AML-193 (cell line): ENCODE measurements around the gene RMND5A.
A peak's percentile ranks its signal among the peaks of the same experiment; 100 is the strongest.
"Not testable (repeated sequence)": the region's sequence is repeated elsewhere in the genome, so short reads cannot be mapped to it uniquely, and the experiment has no call there.

Source experiments
- DNase-seq, 2 experiments: peaks; one replicate each; lab custom pipeline; 2025; lab: John Stamatoyannopoulos, UW

The RMND5A gene

GRCh38 chr2:86714579-86715173, 5.4 kb upstream of the RMND5A start:
- DNase-seq = not testable (repeated sequence)

DNA sequence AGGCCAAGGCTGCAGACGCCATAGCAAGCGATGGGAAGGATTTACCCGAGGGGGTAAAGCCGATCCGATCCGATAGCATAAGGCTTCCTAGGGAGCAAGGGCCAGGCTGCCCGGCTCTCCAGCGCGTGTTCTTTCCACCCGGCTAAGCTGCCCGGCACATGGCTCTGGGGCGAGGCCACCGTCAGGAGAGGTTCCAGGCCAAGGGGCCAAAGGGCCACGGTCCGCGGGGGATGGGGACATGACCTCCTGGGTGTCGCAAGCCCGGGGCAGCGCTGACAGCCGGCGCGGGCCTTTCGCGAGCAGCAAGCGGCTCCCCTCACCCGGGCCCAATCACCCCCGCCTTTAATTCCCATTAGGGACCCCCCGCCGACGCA, 841 bp upstream of the RMND5A start:
- not testable (repeated sequence) for DNase-seq

DNA sequence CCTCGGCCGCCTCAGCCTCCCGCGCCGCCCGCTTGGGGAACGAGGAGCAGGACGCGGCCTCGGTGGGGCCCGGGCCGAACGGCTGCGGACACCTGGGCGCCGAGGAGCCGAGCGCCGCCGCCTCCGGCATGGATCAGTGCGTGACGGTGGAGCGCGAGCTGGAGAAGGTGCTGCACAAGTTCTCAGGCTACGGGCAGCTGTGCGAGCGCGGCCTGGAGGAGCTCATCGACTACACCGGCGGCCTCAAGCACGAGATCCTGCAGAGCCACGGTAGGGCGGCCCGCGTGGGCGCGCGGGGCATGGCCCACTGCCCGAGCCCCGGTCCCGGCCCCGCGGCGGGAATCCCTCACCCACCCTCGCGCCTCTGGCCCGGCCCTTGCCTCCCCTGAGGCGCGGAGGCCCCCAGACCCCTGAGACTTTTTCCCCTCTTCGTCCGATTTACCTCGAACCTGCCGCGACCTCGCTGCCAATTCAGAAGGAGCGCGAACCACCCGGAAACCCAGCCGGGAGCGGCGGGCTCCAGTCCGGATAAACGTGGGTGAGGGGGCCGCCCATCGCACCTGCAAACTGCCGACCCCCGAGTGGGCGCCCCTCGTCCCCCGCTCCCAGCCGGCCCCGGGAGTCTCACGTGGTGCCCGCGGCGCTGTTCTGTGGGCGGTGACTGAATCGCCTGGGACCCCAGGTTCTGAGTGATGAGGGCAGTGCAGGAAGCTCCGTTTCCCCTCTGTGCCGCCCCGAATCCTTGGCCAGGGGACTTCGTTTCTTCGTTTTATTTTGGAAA, 639 bp downstream of the RMND5A start:
- not testable (repeated sequence) for DNase-seq

- DNase-seq = not testable (repeated sequence)
Observed at GRCh38 chr2:86725706-86726105, 5.6 kb downstream of the RMND5A start.

- not testable (repeated sequence) for DNase-seq
Observed at GRCh38 chr2:86732040-86732525, 12.0 kb downstream of the RMND5A start.

- DNase-seq = not testable (repeated sequence)
Observed at GRCh38 chr2:86732837-86733236, 12.7 kb downstream of the RMND5A start.

- DNase-seq = not testable (repeated sequence)
Observed at GRCh38 chr2:86733528-86733927, 13.4 kb downstream of the RMND5A start.

DNA sequence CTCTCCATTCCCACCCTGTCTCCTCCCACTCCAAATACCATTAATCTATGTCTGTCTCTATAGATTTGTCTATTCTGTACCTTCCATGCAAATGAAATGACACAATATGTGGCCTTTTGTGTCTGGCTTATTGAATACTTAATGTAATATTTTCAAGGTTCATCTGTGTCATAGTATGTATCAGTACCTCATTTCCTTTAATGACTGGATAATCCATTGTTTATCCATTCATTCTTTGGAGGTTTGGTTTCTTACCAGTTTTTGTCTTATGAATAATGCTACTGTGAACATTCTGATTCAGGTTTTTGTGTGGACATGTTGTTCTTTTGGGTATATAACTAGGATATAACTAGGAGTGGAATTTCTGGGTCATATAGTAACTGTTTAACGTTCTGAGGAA, 14.8 kb downstream of the RMND5A start:
- DNase-seq = not testable (repeated sequence)

GRCh38 chr2:86739485-86739884, 19.4 kb downstream of the RMND5A start:
- DNase-seq = not testable (repeated sequence)

DNA sequence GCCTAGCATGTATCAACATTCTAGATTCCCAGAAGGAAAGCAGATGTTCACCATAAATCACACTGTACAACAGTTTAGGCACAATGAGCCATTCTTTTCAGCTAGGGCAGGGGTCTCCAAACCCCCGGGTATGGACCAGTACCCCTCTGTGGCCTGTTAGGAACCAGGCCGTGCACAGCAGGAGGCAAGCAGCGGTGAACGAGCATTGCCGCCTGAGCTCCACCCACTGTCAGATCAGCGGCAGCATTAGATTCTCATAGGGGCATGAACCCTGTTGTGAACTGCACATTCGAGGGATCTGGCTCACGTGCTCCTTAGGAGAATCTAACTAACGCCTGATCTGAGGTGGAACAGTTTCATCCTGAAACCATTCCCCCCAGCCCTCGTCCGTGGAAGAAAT, 19.8 kb downstream of the RMND5A start:
- DNase-seq = not testable (repeated sequence)

DNA sequence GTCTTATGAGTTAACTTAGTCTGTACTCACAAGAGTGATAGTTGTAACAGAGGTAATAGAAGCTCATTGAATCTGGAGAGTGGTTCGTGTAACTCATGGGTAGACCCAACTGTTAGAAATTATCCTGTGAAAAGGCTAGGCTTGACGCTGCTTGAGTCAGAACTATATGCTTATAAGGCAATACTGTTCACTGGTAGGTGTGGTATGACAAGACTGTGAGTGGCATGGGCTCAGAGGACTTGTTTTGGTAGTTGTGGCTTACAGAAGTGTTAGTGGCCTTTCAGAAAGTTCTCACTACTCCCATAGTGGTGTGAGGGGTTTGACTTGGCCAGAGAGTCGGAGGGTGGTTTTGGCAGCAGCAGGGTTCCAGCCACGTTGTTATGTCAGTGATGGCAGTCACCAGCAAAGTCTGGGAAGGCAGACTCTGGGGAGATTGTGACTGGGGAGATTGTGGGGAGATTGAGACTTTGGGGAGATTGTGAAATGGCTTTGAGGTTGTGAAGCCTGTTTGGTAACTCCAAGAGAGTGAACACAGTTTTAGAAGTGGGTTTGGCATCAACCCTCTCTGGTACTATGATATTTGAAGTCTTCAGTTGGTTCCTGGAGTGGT, 21.9 kb downstream of the RMND5A start:
- not testable (repeated sequence) for DNase-seq

DNA sequence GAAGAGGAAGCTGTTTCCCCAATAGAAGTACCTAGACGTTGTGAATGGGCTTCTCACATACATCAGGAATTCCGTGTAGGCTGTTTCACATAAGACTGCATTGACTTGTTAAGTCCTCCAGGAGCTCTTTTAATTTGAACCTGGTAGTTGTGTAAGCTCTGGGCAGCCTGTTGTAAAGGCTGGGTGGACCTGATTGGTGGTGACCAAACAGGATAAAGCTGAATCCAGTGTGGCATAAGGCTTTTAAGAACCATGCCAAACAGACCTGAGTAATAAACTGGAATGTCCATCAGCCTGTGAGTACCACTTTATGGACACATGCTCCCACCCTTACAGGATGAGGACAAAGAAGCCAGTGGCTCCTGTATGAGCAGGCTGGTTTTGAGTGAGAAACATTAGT, 24.1 kb downstream of the RMND5A start:
- no peak for DNase-seq

- DNase-seq = no peak
Observed at GRCh38 chr2:86746939-86747338, 26.8 kb downstream of the RMND5A start.

DNA sequence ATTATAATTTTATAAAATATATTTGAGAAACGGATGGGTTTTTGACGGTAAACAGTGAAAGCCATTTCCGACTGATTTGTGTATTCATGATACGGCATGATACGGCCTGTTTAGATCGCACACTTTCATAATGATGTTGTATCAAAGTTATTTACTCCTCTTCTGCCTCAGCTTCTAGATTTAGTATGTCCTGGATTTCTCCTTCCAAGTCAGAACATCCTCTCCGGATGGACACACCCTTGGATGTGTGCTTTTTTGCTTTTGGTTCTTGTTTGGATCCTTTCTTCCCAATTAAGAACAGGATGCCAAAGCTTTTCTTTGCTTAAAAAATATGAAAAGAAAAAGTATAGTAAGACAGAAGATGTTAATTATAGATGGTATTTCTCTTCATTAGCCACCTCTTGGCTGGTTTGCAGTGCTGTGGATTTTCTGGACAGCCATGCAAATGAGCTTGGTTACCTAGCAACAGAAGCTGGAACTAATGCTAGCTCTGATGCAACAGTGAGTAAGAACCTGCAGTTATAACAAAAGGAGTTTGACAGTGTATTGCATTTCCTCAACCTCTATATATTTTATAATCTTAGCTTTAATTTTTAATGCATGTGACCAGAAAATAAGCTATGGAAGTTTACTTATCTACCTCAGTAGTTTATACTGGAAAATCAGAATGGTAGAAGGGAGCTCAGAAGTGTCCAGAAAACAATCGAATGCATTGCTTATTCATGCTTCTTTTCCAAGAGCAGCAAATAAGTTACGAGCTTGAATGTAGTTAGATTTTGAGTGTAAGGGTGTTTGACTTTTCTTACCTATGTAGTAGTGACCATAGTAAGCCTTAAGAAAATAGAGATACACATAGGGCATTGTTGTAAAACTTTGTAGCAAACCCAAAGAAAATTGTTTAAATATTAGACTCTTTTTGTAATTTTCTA, 27.9 kb downstream of the RMND5A start:
- peak; percentile 47 to 55 for DNase-seq

DNA sequence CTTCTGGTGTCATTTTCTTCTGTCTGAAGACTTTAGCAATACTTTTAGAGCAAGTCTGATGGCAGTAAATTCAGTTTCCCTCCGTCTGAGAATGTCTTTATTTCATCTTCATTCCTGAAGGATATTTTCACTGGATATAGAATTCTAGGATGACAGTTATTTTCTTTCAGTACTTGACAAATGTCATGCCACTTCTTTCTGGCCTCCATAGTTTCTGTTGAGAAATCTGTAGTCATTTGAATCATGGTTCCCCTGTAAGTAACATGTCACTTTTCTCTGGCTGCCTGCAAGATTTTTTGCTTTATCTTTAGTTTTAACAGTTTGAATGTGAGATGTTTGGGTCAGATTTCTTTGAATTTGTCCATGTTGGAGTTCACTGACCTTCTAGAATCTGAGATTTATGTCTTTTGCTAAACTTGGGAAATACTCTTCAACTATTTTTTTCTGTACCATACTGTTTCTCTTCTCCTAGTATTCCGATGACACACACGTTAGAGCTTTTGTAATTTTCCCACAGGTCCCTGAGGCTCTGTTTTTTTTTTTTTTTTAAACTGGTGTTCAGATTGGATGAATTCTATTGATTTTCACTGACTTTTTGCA, 30.2 kb downstream of the RMND5A start:
- no peak for DNase-seq

- no peak for DNase-seq
Observed at GRCh38 chr2:86751778-86752177, 31.7 kb downstream of the RMND5A start.

DNA sequence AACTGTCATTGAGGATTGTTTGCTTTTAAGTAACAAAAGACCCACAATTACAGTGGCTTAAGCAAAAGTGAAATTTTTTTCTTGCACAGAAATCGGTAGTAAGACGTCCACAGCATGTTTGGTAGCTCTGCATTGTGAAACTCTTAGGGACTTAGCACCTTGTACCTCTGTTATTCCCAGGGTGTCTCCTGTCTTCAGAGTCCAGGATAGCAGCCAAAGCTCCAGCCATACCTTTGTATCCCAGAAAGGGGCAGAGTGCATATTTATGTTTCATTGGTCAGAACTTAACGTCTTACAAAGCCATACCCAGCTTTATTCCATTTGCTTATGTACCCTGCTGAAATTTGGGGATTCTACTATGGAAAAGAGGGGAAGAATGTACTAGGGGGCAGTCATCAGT, 32.8 kb downstream of the RMND5A start:
- no peak for DNase-seq

DNA sequence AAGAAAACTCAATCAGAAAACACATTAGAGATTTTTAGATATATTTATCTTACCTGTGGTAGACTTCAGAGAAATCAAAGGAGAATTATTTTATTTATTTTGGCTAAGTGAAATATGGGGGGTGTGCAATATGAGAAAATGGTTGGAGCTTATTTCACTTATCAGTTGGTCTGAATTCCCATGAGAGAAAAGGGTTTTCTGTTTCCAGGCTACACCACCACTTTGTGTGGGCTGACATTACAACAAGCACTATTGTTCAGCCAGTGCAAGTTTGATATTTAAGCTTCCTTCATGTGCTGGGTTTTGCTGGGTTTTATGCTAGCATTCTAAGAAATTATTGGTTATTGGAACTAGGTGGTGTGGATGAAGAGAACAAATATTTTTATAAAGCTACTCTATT, 33.5 kb downstream of the RMND5A start:
- DNase-seq = no peak

DNA sequence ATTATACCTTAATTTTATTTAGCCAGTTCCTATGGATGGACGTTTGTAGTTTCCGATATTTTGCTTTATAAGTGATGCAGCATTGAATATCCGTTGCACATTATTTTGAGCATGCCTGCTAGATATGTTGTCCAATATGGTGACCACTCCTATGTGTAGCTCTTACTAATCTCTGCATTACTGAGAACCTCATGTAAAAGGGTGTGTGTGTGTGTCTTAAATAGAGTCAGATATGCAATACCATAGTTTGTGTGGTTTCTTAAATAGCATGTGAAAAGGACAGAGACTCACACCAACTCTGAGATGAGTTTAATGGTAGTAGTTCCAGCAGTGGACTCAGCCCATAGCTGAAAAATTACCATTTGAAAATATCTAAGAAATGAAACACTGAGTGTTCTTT, 38.3 kb downstream of the RMND5A start:
- no peak for DNase-seq

DNA sequence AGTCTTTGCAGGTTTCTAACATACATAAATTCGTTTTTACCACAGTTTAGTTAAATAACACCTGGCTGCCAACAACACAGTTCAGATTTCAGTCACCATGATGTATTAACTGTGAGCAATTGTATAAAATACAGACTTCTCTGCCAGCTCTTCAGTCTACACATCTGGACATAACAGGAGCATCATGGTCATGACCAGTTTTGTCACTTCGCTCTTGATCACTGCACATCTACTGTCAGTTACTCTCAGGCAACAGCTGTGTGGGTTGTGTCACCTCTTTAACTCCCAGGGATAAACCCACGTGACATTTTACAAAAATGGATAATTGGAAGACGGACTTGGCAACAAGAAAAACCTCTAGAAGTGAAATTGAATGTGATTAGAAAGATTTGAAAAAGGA, 40.3 kb downstream of the RMND5A start:
- no peak for DNase-seq

DNA sequence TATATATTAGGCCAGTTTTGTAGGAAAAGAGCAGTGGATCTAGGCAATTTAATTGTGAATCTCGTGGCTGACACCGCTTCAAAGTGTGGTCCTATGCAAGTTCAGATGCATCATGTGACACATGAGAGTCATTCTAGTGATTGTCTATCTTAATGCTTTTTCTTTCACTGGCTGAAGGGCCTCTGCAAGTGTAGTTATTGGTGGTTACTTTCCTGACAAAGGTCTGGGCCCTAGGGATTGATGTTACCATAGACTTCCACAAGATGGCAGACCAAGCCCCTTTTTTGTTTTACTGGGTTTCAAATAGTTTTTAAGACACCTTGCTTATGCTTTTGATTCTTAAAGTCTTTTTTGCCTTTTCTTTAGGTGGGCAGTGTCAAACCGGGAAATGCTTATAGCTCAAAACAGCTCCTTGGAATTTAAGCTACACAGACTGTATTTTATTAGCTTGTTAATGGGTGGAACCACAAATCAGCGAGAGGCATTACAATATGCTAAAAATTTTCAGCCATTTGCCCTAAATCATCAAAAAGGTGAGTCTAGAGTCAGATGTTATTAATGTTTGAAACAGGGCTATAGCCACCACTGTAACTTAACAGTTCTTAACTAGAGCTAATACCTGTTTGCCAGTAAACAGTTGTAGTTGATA, 44.7 kb downstream of the RMND5A start:
- DNase-seq = peak; percentile 41 to 59
